DOHH2 (cell line): Measurements from ENCODE around the gene TSEN2.

ENCODE experiments used
- CTCF ChIP-seq: fragments of 200-600 bp; sonication (generic); IDR thresholded peaks from one replicate; pipeline ENCODE4 v1.5.1; 2014; ENCODE audit warnings: antibody characterized with exemption, mild to moderate bottlenecking, low read depth, low read length; ENCODE audit not compliant: poor library complexity, severe bottlenecking
- EZH2phosphoT487 ChIP-seq: fragments of 200-600 bp; sonication (generic); IDR thresholded peaks from 2 replicates; pipeline ENCODE4 v1.6.1; 2017; ENCODE audit warnings: borderline replicate concordance, mild to moderate bottlenecking, antibody characterized with exemption, low read length, moderate library complexity, mixed read lengths

GRCh38 chr3:12465151-12465835 lies 19.0 kb upstream of the TSEN2 start:
- no peak for TF ChIP-seq CTCF
- no peak for TF ChIP-seq EZH2phosphoT487
